ENCODE data around the gene DTD2.
A peak's percentile ranks its signal among the peaks of the same experiment; 100 is the strongest.
"Not testable (repeated sequence)": the region's sequence is repeated elsewhere in the genome, so short reads cannot be mapped to it uniquely, and the experiment has no call there.

Gene DTD2

GRCh38 chr14:31456841-31457664, at the start of gene DTD2:
Gene DTD2 (minus strand): TSS chr14:31457506. CDS start chr14:31457393, 113 bp downstream.
- DNase-seq, result peak; percentile 92

DNA sequence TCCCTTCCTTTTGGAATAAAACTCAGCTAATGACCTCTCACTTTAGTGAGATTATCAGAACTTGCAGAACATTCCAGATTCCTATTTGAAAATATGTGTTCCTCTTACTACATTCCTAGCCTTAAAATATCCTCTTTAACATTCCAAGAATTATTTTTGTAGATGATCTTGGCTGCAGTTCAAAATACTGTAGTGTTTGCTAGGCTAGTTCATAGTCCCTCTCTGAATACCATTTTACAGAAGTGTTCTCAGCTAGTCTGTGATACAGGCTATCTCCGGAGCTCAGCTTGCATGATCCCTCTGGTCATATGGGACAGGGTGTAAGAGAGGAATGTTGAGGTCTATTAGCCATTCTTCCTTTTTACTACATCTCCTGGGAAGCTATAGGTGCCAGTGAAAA, 48.1 kb upstream of the DTD2 start:
- DNase-seq, result no peak

- no peak for DNase-seq
Observed at GRCh38 chr14:31501870-31502269, 44.6 kb upstream of the DTD2 start.

DNA sequence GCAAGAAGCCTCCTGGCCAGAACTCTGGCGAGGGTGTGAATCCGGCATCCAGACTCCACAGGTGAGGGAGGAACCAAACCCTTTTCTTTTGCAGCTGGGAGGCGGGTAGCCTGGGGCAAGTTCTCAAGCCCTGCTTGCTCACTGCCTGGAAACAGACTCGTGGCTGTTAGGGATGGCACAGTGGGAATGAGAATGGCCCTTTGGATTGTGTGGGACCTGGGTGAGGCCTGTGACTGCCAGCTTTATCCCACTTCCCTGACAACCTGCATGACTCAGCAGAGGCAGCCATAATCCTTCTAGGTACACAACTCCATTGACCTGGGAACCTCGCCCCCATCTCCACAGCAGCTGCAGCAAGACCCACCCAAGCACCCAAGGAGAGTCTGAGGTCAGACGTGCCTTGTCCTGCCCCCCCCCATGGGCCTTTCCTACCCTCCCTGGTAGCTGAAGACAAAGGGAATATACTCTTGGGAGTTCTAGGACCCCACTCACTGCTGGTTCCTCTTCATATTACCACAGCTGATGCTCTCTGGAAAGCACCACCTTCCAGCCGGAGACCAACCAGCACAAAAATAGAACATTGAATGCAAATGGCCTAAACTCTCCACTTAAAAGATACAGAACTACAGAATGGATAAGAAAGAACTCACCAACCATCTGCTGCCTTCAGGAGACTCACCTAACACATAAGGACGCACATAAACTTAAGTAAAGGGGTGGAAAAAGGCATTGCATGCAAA, 35.6 kb upstream of the DTD2 start:
- no peak for DNase-seq

DNA sequence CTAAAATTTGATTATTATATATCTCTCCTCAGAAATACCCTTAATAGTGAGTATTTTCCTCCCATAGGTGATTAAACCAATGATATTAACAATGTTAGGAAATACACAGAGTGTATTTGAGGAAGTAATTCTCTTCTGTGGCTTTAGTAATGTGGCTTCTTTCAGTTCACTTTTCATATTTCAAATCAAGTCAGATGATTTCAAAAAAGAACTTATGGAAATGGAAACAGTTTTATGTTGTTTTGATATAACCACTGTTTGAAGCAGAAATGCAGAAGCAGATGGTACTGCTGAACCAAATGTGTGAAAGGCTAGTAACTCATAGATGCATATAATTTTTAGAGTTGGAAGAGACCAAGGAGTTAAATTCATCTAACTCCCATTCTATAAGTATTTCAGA, 32.4 kb upstream of the DTD2 start:
- no peak for DNase-seq

DNA sequence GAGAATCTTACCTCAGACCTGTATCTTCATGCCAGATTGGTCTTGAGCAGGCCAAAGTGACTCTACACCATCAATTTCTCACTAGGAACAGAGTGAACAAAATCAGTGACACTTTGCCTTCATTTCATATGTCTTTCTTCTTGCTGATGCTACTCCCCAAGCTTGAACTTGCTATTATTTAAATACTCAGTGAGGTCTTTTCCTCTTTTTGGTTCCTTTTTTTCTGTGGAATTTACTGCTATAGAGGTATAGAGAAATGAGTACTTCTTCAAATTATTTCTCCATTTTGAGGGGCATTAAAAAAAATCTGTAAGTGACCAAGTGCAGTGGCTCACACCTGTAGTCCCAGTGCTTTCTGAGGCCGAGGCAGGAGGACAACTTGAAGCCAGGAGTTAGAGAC, 30.6 kb upstream of the DTD2 start, which contains the start of gene GPR33:
Gene GPR33 (minus strand): TSS at position 154 of the 400 bp plus-strand sequence. CDS start 4,074 bp downstream, outside the sequence.
- no peak for DNase-seq

DNA sequence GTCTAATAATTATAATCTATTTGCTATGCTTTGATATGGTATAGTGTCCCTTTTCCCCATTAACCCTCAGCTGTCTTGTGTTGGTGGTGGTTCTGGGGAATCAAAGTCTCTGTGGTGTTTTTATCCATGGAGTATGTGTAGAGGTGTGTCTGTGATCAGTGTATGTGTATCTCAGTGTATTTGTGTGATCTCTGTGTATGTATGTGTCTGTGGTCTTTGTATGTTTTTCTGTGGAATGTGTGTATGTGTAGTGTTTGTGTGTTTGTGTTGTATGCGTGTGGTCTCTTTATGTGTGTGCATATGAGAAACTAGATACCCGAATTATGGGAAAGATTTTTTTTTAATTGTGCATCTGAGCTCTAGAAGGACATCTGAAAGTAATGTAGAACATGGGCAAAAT, 29.5 kb upstream of the DTD2 start:
- DNase-seq, result no peak

DNA sequence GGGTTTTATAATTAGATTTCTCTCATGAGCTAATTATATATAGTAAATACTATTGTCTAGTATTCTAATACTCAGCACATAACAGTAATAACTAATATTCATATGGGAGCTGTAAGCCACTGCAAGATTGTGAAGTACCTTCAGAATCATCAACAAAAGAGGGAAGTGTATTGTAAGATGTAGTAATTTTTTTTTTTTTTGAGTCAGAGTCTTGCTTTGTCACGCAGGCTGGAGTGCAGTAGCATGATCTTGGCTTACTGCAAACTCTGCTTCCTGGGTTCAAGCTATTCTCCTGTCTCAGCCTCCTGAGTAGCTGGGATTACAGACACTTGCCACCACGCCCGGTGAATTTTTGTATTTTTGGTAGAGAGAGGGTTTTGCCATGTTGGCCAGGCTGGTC, 27.4 kb upstream of the DTD2 start:
- DNase-seq, result no peak

DNA sequence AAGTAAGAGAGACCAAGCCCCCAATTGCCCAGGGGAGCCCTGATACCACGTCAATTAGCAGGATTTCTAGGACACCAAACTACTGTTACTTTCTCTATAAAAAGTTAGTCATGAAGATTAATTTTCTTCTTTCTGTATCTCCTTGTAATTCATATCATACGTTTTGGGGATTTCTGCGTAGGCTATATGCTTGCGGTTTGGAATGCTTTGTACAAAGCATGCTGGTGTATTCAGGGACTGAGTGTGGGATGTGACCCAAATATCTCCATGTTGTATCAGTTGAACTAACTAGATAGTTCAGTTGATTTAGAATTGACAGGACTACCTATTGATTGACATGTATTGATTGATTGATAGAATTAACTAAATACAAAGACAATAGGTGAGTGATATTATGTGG, 22.9 kb upstream of the DTD2 start:
- no peak for DNase-seq

DNA sequence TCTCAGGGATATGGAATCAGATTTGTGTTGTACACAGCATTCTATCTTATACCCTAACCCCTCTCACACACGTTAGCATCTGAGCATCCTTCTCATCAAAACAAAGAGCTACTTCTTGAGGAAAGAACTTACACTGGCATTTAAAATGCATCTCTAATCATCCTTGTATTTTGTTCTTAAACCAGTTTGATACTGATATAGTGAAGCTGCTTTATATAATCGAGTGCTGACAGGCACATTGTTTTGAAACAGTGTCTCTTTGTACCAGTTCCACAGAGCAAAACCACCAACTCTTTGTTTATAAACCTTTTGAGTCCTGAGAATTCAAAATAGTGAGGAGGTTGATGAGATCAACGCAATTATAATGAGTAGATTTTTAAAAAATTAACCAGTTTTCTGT, 21.7 kb upstream of the DTD2 start:
- DNase-seq, result no peak

GRCh38 chr14:31477248-31477647, 19.9 kb upstream of the DTD2 start:
- DNase-seq, result no peak

DNA sequence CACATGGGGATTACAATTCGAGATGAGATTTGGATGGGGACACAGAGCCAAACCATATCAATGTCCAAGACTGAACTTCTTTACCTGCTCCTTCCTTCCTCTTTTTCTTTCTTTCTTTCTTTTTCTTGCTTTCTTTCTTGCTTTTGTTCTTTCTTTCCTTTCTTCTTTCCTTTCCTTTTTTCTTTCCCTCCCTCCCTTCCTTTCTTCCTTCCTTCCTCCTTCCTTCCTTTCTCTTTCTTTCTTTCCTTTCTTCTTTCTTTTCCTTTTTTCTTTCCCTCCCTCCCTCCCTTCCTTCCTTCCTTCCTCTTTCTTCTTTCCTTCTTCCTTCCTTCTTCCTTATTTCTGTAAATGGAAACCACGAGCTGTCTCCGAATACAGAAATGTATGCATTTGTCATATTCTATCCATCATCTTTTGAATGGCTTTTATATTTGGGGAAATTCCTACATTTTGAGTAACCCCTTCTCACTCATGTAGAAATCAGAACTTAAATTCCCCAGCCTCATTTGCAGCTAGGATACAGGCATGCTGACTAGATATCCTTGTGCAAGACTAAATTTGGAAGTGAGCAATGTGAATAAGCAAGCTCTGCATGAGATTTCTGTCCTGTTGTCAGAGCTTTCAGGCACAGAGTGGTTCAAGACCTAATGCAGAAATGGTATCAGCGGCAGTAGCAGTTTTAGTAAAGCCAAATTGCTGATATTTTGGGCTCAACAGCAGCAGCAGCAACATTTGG, 19.0 kb upstream of the DTD2 start:
- DNase-seq, result no peak

DNA sequence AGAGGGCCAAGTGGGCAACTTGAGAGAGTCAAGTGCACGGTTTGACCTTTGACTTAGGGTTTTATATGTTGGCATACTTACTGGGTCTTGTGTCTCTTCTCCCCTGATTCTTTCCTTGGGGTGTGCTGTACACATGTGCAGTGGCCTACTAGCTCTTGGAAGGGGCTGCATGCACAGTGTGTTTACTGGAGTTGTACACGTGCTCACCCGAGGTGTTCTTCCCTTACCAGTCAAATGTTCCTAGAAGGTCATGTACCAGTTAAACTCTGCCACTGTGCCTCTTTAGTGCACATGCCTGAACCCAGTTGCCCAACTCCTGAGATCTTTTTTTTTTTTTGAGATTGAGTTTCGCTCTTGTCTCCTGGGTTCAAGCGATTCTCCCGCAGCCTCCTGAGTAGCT, 9.2 kb upstream of the DTD2 start:
- no peak for DNase-seq

DNA sequence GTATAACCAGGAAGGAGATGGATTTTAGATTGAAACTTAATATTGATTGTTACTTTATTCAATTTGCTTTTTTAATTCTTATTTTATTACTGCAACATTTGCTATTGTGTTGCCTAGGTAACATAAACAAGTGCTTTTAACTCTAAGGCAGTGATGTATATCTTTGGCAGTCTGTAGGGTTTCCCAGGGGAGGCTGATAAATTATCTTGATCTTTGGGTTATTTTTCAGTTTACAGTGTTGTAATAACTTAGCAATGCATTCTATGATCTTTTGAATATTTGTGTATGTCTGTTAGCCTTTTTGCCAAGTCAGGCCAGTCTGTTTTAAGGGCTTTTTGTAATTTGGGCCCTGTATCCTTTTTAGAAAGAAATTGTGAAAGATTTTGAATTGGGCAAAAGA, 7.8 kb upstream of the DTD2 start:
- DNase-seq, result no peak

DNA sequence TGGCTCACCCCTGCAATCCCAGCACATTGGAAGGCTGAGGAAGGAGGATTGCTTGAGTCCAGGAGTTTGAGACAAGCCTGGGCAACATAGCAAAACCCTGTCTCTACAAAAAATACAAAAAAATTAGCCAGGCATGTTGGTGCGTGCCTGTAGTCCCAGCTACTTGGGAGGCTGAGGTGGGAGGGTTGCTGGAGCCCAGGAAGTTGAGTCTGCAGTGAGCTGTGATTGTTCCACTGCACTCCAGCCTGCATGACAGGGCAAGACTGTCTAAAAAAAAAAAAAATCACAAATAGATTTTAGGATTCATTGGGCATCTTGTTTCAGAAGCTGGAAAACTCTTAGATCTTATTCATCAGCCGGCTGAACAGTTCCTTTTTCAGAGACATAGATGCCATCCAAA, 5.1 kb upstream of the DTD2 start:
- not testable (repeated sequence) for DNase-seq

GRCh38 chr14:31461545-31461944, 4.2 kb upstream of the DTD2 start:
- DNase-seq, result no peak

GRCh38 chr14:31457665-31458659, 656 bp upstream of the DTD2 start:
- DNase-seq, result no peak

DNA sequence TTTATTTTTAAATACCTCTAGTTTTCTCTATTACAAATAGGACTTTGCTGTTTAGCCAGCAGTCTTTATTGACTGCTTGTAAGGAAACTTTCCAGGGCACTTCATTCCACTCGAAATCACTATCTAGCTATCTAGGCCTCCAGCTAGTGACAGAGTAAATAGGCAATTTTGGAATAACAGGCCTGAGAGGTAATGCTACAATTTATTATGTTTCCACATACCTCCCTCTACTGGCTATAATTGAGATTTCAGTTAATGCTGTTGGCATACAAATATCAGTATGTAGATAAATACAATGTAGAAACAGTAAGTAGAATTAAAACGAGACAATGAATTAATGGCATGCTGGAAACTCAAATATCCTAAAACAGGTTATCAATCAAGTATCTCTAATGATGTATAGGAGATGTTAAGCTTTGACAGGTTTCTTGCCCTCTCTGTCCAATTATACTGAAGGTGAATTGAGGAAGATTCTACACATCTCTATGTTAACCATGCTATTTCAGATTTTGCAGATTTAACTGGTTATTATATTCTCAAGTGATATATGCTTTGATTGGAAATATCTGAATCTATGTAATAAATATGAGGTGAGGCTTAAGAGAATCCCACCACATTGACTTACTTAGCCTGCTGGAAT, 7.2 kb downstream of the DTD2 start:
- no peak for DNase-seq

DNA sequence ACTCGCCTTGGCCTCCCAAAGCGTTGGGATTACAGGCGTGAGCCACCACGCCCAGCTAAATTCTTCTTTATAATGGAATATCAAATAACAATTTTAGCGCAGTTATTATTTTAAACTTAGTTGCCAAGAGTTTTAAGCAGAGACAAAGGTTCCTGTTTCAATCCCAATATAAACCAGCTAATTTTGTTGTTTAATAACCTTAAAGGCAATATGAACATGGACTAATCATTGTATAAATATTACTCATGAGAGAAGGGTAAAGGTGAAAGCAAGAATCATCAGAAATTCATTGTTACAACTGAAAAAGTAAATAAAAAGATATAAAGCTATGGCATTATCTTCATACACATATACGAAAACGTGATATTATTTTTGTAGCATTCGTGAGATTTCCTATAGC, 8.2 kb downstream of the DTD2 start:
- DNase-seq, result no peak

DNA sequence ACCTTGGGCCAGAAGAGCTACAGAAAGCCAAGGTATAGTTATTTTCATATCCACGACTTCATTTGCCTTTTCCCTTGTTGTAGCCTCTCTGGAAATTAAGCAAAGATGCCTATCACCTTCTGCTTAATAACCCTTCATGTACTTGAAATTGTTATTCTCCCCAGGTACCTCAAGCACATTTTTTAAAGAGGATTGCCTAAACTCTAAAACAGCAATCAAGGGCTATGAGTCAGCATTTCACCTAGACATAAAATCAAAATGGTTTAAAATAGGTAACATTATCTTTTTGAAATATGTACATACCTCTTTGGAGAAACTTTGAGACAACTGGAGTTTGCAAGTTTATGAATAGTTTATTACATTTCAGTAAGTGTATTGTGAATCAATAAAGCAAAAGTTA, 11.6 kb downstream of the DTD2 start:
- no peak for DNase-seq

DNA sequence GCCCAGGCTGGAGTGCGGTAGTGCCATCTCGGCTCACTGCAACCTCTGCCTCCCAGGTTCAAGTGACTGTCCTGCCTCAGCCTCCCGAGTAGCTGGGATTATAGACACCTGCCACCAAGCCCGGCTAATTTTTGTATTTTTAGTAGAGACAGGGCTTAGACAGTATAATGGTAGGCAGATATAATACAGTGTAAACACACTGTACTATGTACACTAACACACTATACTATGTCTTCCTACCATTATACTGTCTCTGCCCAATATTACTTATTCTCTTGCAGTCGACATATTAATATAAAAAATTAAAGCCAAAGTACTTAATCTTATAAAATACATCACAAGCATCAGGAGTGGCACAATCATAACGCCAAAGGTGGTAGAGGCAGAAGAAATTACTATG, 15.0 kb downstream of the DTD2 start:
- no peak for DNase-seq
